COLO668 (cell line): ENCODE results near the gene CAB39L.
"Not testable (repeated sequence)": the region's sequence is repeated elsewhere in the genome, so short reads cannot be mapped to it uniquely, and the experiment has no call there.

Experiments
- DNase-seq: peaks from one replicate; lab custom pipeline; 2025; ENCODE audit not compliant: unreplicated experiment; lab: John Stamatoyannopoulos, UW

Gene CAB39L

GRCh38 chr13:49294723-49295122 is 149.1 kb downstream of the CAB39L start:
- not testable (repeated sequence) for DNase-seq

GRCh38 chr13:49292742-49293486 is 150.9 kb downstream of the CAB39L start:
- DNase-seq, result peak; percentile 63

- DNase-seq, result no peak
These were observed 155.4 kb downstream of the CAB39L start for GRCh38 chr13:49288458-49288857.

GRCh38 chr13:49287995-49288394 is 155.9 kb downstream of the CAB39L start:
- no peak for DNase-seq

- DNase-seq, result no peak
These were observed 164.0 kb downstream of the CAB39L start for GRCh38 chr13:49279885-49280284.

- DNase-seq, result no peak
These were observed 164.8 kb downstream of the CAB39L start for GRCh38 chr13:49279112-49279511.

GRCh38 chr13:49278211-49278610 is 165.7 kb downstream of the CAB39L start:
- DNase-seq, result no peak

- no peak for DNase-seq
These were observed 171.6 kb downstream of the CAB39L start for GRCh38 chr13:49272296-49272695.

- no peak for DNase-seq
These were observed 172.6 kb downstream of the CAB39L start for GRCh38 chr13:49271264-49271663.

GRCh38 chr13:49265822-49266221 is 178.0 kb downstream of the CAB39L start:
- DNase-seq, result no peak

GRCh38 chr13:49262634-49263033 is 181.2 kb downstream of the CAB39L start:
- DNase-seq, result no peak

GRCh38 chr13:49259586-49259985 is 184.3 kb downstream of the CAB39L start:
- DNase-seq, result no peak
